KMS-11 (cell line): Measurements from ENCODE around the gene EVL.

Source experiments
- H2AFZ ChIP-seq: fragments of 200-600 bp; sonication (generic); 2 replicates; pipeline ENCODE4 v1.6.1; 2016; ENCODE audit warnings: antibody characterized with exemption, mixed run types, low read depth
- H3K27ac ChIP-seq: fragments of 200-600 bp; sonication (generic); 2 replicates; pipeline ENCODE4 v1.6.1; 2016; ENCODE audit warnings: mild to moderate bottlenecking, mixed run types
- H3K27me3 ChIP-seq: fragments of 200-600 bp; sonication (generic); 2 replicates; pipeline ENCODE4 v1.6.1; 2017; ENCODE audit warnings: mild to moderate bottlenecking, low read depth, mixed run types, moderate library complexity; ENCODE audit not compliant: insufficient read depth
- H3K36me3 ChIP-seq: fragments of 200-600 bp; sonication (generic); 2 replicates; pipeline ENCODE4 v1.6.1; 2017; ENCODE audit warnings: mild to moderate bottlenecking, mixed run types; ENCODE audit not compliant: insufficient read depth
- H3K4me1 ChIP-seq: fragments of 200-600 bp; sonication (generic); 2 replicates; pipeline ENCODE4 v1.6.1; 2016; ENCODE audit warnings: mild to moderate bottlenecking, low read depth, mixed run types; ENCODE audit not compliant: poor library complexity, severe bottlenecking
- H3K4me2 ChIP-seq: fragments of 200-600 bp; sonication (generic); 2 replicates; pipeline ENCODE4 v1.7.0; 2016; ENCODE audit warnings: mild to moderate bottlenecking, mixed run types
- H3K4me3 ChIP-seq: fragments of 200-600 bp; sonication (generic); IDR thresholded peaks from 2 replicates; pipeline ENCODE4 v1.6.1; 2017; ENCODE audit warnings: low read depth, low read length, mixed read lengths; ENCODE audit not compliant: insufficient read depth
- H3K79me2 ChIP-seq: fragments of 200-600 bp; sonication (generic); 2 replicates; pipeline ENCODE4 v1.6.1; 2016; ENCODE audit warnings: low read depth, mixed run types; ENCODE audit not compliant: insufficient read depth
- H3K9ac ChIP-seq: fragments of 200-600 bp; sonication (generic); 2 replicates; pipeline ENCODE4 v1.6.1; 2016; ENCODE audit warnings: mild to moderate bottlenecking, mixed run types
- H4K20me1 ChIP-seq: fragments of 200-600 bp; sonication (generic); 2 replicates; pipeline ENCODE4 v1.6.1; 2016; ENCODE audit warnings: mild to moderate bottlenecking, mixed run types; ENCODE audit not compliant: insufficient read depth
- CTCF ChIP-seq: fragments of 200-600 bp; sonication (generic); conservative IDR thresholded peaks from 2 replicates; pipeline ENCODE4 v1.6.1; 2017; ENCODE audit warnings: low read depth, mild to moderate bottlenecking, antibody characterized with exemption, low read length, moderate library complexity, mixed read lengths

The EVL gene

DNA sequence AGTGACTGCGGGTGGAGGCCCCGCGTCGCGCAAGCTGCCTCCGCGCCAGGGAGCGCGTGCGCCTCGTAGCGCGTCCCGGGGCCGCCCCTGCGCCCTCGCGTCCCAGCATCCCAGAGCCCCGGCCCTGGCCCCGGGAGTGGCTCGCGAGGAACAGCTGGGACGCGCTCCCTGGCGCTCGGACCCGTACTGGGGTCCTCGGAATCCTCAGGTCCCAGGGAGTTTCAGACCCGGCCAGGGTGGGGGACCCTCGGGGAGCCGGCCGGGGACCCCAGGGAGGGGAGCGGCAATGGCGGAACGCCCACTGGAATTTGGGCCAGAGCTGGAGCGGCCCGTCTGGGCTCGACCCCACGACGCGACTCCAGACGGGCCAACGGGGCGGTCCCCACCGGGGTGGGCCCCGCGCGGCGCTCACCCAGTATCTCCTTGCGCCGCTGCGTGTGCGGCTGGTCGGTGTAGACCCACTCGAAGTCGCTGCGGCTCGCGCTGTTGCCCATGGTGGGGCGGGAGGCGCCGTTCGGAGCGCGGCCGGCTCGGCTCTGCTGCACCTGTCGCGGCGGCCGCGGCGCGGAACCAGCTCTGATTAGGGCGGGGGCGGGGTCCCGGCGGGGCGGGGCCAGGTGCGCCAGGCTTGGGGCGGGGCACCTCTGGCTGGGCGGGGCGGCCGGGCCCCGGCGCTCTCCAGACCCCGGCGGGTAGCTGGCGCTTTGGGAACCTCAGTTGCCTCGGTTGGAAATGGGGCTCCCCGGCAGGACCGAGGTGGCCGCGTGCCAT, 94.1 kb downstream of the EVL start, which contains the start of gene DEGS2:
Gene DEGS2, minus strand, starts transcription at position 552 of the 771 bp plus-strand sequence. Its CDS starts 58 bp downstream, at position 494.
- Histone ChIP-seq H3K36me3 (no peaks in the 10 kb centered on the region), H3K4me2 (no peak within 1 kb of the TSS), H3K79me2 (no peaks in the 10 kb centered on the region), H3K4me3 (no peak within 1 kb of the TSS), H3K4me1 (no peaks in the 10 kb centered on the region), H4K20me1 (no peaks in the 10 kb centered on the region), H2AFZ (no peak within 1 kb of the TSS), H3K27ac (no peak within 1 kb of the TSS), H3K27me3 (peaks cover 5% of the 10 kb centered on the region; the same call in 1 of the 2 replicates), H3K9ac (no peak within 1 kb of the TSS)
- TF ChIP-seq CTCF = no peak

DNA sequence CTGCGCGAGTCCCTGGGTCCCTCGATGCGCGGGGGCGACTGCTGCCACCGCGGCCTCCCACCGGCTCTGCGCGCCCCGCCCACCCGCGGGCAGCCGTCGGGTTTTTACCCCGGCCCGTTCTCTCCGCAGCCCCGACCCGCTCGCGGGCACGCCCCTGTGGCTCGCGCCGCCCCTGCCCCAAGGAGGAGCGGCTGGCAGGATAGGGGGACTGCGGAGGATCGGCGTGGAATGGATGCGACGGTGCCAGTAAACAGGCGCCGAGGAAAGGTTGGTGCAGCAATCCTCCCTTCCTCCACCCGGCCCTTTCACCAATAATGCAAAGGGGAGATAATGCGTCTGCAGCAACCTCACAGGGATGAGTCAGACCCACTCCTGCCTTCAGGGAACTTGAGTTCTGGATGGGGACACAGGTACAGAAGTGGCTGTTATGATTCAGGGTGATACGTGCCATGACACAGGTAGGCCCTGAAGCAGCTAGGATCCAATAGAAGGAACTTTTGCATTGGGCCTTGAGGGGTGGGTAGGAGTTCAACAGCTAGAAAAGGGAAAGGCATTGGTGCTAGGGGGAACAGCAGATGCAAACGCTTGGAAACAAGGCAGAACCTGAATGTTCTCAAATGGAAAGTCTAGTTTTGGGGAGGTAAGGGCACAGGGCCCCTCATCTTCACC, 94.8 kb downstream of the EVL start:
- Histone ChIP-seq H3K27me3 (peaks cover 5% of the 10 kb centered on the region; the same call in 1 of the 2 replicates), H3K79me2 (no peaks in the 10 kb centered on the region), H2AFZ (no peak overlapping the region), H3K36me3 (no peaks in the 10 kb centered on the region), H4K20me1 (no peaks in the 10 kb centered on the region), H3K4me2 (no peak overlapping the region), H3K27ac (no peak overlapping the region), H3K4me1 (no peaks in the 10 kb centered on the region), H3K9ac (no peak overlapping the region), H3K4me3 (no peak overlapping the region)
- no peak for TF ChIP-seq CTCF

DNA sequence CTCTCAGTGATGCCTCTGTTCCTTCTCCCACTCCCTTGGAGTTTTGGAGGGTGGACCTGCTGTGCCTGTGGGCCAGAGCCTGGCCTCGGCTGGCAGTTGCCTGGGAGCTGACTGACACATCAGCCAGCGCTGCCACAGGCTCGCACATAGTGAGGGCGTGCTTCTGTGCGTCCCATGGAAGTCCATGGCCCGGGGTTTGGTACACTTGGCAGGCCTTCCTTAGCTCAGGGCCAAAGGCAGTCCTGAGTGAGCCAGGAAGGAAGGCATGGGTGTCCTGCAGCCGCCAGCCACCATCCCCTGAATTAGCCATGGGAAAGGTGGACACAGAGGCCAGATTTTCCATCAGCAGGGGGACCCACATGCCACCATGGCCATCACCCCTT, 95.3 kb downstream of the EVL start:
- Histone ChIP-seq H3K9ac (no peak overlapping the region), H3K4me1 (no peaks in the 10 kb centered on the region), H3K79me2 (no peaks in the 10 kb centered on the region), H3K4me2 (no peak overlapping the region), H3K27me3 (peaks cover 5% of the 10 kb centered on the region; the same call in 1 of the 2 replicates), H3K27ac (no peak overlapping the region), H2AFZ (no peak overlapping the region), H3K4me3 (no peak overlapping the region), H3K36me3 (no peaks in the 10 kb centered on the region), H4K20me1 (no peaks in the 10 kb centered on the region)
- no peak for TF ChIP-seq CTCF

DNA sequence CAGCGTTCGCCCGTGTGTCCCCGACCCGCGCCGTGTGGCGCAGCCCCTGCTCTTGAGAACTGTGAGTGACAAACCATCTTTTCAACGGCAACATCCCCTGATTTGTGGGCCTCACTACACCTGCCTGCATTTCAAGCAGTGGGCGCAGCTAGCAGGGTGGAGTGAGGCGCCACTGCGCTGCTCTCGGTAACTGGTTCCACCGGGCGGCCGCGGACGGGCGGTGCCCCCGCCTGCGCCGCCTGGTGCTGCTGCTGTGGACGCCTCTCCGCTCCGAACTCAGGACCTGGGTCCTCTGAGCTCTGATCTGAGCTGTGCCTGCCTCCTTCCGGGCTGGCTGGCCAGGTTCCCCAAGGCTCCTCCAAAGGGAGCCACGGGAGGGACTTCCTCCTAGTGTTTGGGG, 100.2 kb downstream of the EVL start:
- Histone ChIP-seq H3K9ac (no peak overlapping the region), H3K4me1 (no peaks in the 10 kb centered on the region), H3K79me2 (no peaks in the 10 kb centered on the region), H3K27me3 (no peaks in the 10 kb centered on the region), H3K4me3 (no peak overlapping the region), H4K20me1 (no peaks in the 10 kb centered on the region), H2AFZ (no peak overlapping the region), H3K27ac (no peak overlapping the region), H3K4me2 (no peak overlapping the region), H3K36me3 (no peaks in the 10 kb centered on the region)
- no peak for TF ChIP-seq CTCF
